ENCODE results near the gene RALGAPA1.

The RALGAPA1 gene

DNA sequence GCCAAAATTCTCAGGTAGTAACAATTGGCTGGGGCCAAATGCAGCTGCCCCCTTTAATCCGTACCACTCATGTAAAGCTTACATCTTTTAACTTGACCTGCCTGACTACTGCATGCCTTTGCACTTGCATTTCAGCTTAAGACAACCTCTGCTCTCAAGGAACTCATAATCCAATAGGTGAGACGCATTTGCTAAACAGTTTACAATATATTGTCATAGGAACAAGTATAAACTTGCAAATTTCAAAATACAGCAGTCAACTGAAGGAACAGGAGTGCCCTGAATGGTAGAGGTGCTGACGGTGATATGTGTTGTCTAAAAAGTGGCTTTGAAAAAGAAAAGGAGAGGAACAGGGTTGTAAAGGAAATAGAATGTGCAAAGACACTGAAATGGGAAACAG is 13.4 kb upstream of the RALGAPA1 start:
- TF ChIP-seq GABPA (IDR thresholded peaks at IDR 0.05; ENCODE audit: low read depth) (no peak), CTCF (IDR thresholded peaks at IDR 0.05; ENCODE audit: insufficient read depth, low read length) (no peak)
- TF ChIP-seq, protein P1, sequence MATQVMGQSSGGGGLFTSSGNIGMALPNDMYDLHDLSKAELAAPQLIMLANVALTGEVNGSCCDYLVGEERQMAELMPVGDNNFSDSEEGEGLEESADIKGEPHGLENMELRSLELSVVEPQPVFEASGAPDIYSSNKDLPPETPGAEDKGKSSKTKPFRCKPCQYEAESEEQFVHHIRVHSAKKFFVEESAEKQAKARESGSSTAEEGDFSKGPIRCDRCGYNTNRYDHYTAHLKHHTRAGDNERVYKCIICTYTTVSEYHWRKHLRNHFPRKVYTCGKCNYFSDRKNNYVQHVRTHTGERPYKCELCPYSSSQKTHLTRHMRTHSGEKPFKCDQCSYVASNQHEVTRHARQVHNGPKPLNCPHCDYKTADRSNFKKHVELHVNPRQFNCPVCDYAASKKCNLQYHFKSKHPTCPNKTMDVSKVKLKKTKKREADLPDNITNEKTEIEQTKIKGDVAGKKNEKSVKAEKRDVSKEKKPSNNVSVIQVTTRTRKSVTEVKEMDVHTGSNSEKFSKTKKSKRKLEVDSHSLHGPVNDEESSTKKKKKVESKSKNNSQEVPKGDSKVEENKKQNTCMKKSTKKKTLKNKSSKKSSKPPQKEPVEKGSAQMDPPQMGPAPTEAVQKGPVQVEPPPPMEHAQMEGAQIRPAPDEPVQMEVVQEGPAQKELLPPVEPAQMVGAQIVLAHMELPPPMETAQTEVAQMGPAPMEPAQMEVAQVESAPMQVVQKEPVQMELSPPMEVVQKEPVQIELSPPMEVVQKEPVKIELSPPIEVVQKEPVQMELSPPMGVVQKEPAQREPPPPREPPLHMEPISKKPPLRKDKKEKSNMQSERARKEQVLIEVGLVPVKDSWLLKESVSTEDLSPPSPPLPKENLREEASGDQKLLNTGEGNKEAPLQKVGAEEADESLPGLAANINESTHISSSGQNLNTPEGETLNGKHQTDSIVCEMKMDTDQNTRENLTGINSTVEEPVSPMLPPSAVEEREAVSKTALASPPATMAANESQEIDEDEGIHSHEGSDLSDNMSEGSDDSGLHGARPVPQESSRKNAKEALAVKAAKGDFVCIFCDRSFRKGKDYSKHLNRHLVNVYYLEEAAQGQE (IDR thresholded peaks at IDR 0.05; ENCODE audit: insufficient replicate concordance, low read depth): no peak
- H3K27me3 ChIP-seq (ENCODE audit: insufficient read depth, poor library complexity, severe bottlenecking): no peaks in the 10 kb centered on the region
- DNase-seq (ENCODE audit: low read depth in 1 of 2, low spot score in 1 of 2): no peak
- no peak overlapping the region for H3K4me3 ChIP-seq (replicated peaks; ENCODE audit: insufficient read depth, low read length)
- no peak overlapping the region for H3K27ac ChIP-seq (replicated peaks)

DNA sequence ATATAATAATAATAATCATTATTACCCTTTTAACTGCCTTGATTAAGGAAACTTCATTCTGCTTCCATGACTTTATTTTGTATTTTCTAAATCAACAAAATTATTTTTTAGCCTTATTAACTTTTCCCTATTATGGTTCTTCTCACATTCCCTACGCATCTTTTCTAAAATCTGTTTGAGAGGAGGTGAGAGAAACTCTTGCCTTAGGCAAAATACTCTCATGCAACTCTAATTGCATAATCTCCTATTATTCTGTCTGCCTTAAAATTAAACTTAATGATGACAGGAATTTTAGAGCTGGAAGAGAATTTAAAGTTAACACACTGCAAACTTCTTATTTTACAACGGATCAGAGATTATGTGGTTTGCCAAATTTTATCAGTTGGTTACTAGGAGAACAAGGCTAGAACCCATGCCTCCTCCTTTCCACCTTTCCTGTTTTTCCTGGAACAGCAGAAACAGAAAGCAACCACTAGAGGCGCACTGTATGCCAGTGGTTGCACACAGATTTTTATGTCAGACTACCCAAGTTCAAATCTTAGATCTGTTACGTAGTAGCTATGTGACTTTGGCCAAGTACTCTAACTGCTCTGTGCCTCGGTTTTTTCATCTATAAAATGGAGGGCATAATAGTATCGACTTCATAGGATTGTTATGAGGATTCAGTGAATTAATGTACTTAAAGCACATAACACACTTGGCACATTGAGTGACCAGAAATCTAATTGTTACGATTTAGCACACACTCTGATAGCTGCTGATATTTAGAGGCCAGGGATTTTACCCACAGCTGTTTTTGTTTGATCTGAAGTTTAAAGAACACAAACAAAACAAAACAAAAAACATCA is 12.7 kb upstream of the RALGAPA1 start:
- DNase-seq (ENCODE audit: low read depth in 1 of 2, low spot score in 1 of 2): peak; percentile 38 to 42
- H3K27ac ChIP-seq (replicated peaks): no peak overlapping the region
- no peaks in the 10 kb centered on the region for H3K27me3 ChIP-seq (ENCODE audit: insufficient read depth, poor library complexity, severe bottlenecking)
- TF ChIP-seq SPI1 (IDR thresholded peaks at IDR 0.05; ENCODE audit: borderline replicate concordance, low read depth) (no peak), POLR2AphosphoS5 (IDR thresholded peaks at IDR 0.05; ENCODE audit: low read depth) (no peak), GABPA (IDR thresholded peaks at IDR 0.05; ENCODE audit: low read depth) (no peak), CTCF (IDR thresholded peaks at IDR 0.05; ENCODE audit: insufficient read depth, low read length) (peak; percentile 85)
- TF ChIP-seq, protein P1 (IDR thresholded peaks at IDR 0.05; ENCODE audit: insufficient replicate concordance, low read depth): no peak
- H3K4me3 ChIP-seq (replicated peaks; ENCODE audit: insufficient read depth, low read length): no peak overlapping the region

GRCh38 chr14:35819591-35820540 is 10.8 kb upstream of the RALGAPA1 start:
- TF ChIP-seq SPI1 (IDR thresholded peaks at IDR 0.05; ENCODE audit: borderline replicate concordance, low read depth): no peak
- no peak for TF ChIP-seq GABPA (IDR thresholded peaks at IDR 0.05; ENCODE audit: low read depth)
- no peak for TF ChIP-seq POLR2AphosphoS5 (IDR thresholded peaks at IDR 0.05; ENCODE audit: low read depth)
- TF ChIP-seq, protein P1 (IDR thresholded peaks at IDR 0.05; ENCODE audit: insufficient replicate concordance, low read depth): no peak
- TF ChIP-seq CTCF (IDR thresholded peaks at IDR 0.05; ENCODE audit: insufficient read depth, low read length): no peak
- no peak for DNase-seq (ENCODE audit: low read depth in 1 of 2, low spot score in 1 of 2)
- H3K27ac ChIP-seq (replicated peaks): no peak overlapping the region

More at GRCh38 chr14:35819591-35820540, 10.8 kb upstream of the RALGAPA1 start:
- H3K27me3 ChIP-seq (ENCODE audit: insufficient read depth, poor library complexity, severe bottlenecking): peaks cover 3% of the 10 kb centered on the region
- no peak overlapping the region for H3K4me3 ChIP-seq (replicated peaks; ENCODE audit: insufficient read depth, low read length)
